Mesendoderm (in vitro differentiated cells): ENCODE results near the gene KLHL29.

Experiments used
- DNase-seq: peaks from one replicate; pipeline ENCODE4 v3.0.0; 2013
- H2AK5ac ChIP-seq: 2 replicates; pipeline ENCODE4 v1.6.1; 2013; ENCODE audit warnings: low read length, inconsistent platforms
- H2BK120ac ChIP-seq: 2 replicates; pipeline ENCODE4 v1.6.1; 2013; ENCODE audit warnings: low read depth, mild to moderate bottlenecking, low read length, moderate library complexity, mixed read lengths
- H2BK15ac ChIP-seq: replicated peaks from 2 replicates; pipeline ENCODE4 v1.6.1; 2013; ENCODE audit warnings: low read depth, mild to moderate bottlenecking, moderate library complexity
- H2BK5ac ChIP-seq: 2 replicates; pipeline ENCODE4 v1.6.1; 2013; ENCODE audit warnings: low read length, inconsistent platforms
- H3K18ac ChIP-seq: 2 replicates; pipeline ENCODE4 v1.6.1; 2013; ENCODE audit warnings: mild to moderate bottlenecking, low read length, mixed read lengths
- H3K23ac ChIP-seq: one replicate; pipeline ENCODE4 v1.6.1; 2013; ENCODE audit warnings: low read length
- H3K27ac ChIP-seq: 2 replicates; pipeline ENCODE4 v1.5.1; 2013; ENCODE audit warnings: low read depth, mild to moderate bottlenecking, inconsistent platforms, low read length, moderate library complexity
- H3K27me3 ChIP-seq: 2 replicates; pipeline ENCODE4 v1.6.1; 2013; ENCODE audit warnings: low read length, control low read depth, mild to moderate bottlenecking, inconsistent platforms; ENCODE audit not compliant: insufficient read depth, poor library complexity
- H3K36me3 ChIP-seq: 2 replicates; pipeline ENCODE4 v1.6.1; 2013; ENCODE audit warnings: low read length, inconsistent platforms; ENCODE audit not compliant: control insufficient read depth, insufficient read depth
- H3K4ac ChIP-seq: one replicate; pipeline ENCODE4 v1.6.1; 2013; ENCODE audit warnings: low read depth, mild to moderate bottlenecking, low read length, moderate library complexity
- H3K4me1 ChIP-seq: 2 replicates; pipeline ENCODE4 v1.6.1; 2013; ENCODE audit warnings: low read depth, low read length, inconsistent platforms; ENCODE audit not compliant: control insufficient read depth
- H3K4me2 ChIP-seq: 2 replicates; pipeline ENCODE4 v1.6.1; 2013; ENCODE audit warnings: low read length
- H3K4me3 ChIP-seq: 2 replicates; pipeline ENCODE4 v1.5.1; 2013; ENCODE audit warnings: mild to moderate bottlenecking, low read length
- H3K56ac ChIP-seq: one replicate; pipeline ENCODE4 v1.6.1; 2013; ENCODE audit warnings: low read length
- H3K79me1 ChIP-seq: 2 replicates; pipeline ENCODE4 v1.6.1; 2013; ENCODE audit warnings: low read length, inconsistent platforms
- H3K79me2 ChIP-seq: 2 replicates; pipeline ENCODE4 v1.6.1; 2013; ENCODE audit warnings: mild to moderate bottlenecking, low read length; ENCODE audit not compliant: control insufficient read depth, insufficient read depth
- H3K9ac ChIP-seq: 2 replicates; pipeline ENCODE4 v1.6.1; 2013; ENCODE audit warnings: low read length, inconsistent platforms
- H4K5ac ChIP-seq: one replicate; pipeline ENCODE4 v1.6.1; 2013; ENCODE audit warnings: low read length
- H4K8ac ChIP-seq: one replicate; pipeline ENCODE4 v1.6.1; 2013; ENCODE audit warnings: low read depth, mild to moderate bottlenecking, control low read depth, low read length, moderate library complexity
- WGBS: extraction: QIAGEN DNeasy Blood & Tissue Kit; methylation state at CpG from one replicate; pipeline ENCODE4 v1.1.7; 2013; ENCODE audit warnings: low lambda C conversion rate, missing lambda C conversion rate; ENCODE audit not compliant: insufficient coverage; ENCODE audit errors: extremely low coverage; 5-methylcytosine and 5-hydroxymethylcytosine counted together

KLHL29 gene

GRCh38 chr2:23425338-23425871 is 40.4 kb downstream of the KLHL29 start:
- no CpG with 5 or more reads among the region's 9 CpGs for WGBS
- no peak overlapping the region for H3K4ac ChIP-seq
- H3K79me1 ChIP-seq, result no peaks in the 10 kb centered on the region
- no peaks in the 10 kb centered on the region for H3K27me3 ChIP-seq
- no peak overlapping the region for H2BK120ac ChIP-seq
- DNase-seq, result peak; percentile 54
- H3K18ac ChIP-seq, result no peak overlapping the region
- no peak overlapping the region for H4K8ac ChIP-seq
- no peak overlapping the region for H2AK5ac ChIP-seq
- no peak overlapping the region for H4K5ac ChIP-seq
- no peak overlapping the region for H2BK15ac ChIP-seq
- H3K36me3 ChIP-seq, result no peaks in the 10 kb centered on the region
- H3K9ac ChIP-seq, result no peak overlapping the region
- H3K4me1 ChIP-seq, result no peaks in the 10 kb centered on the region
- H3K79me2 ChIP-seq, result no peaks in the 10 kb centered on the region
- H2BK5ac ChIP-seq, result no peak overlapping the region
- H3K4me3 ChIP-seq, result no peak overlapping the region
- H3K56ac ChIP-seq, result no peak overlapping the region
- no peak overlapping the region for H3K23ac ChIP-seq
- H3K27ac ChIP-seq, result no peak overlapping the region
- no peak overlapping the region for H3K4me2 ChIP-seq

GRCh38 chr2:23425885-23426262 is 40.9 kb downstream of the KLHL29 start:
- no peak overlapping the region for H2BK120ac ChIP-seq
- no CpG with 5 or more reads among the region's 3 CpGs for WGBS
- H3K27me3 ChIP-seq, result no peaks in the 10 kb centered on the region
- H2BK15ac ChIP-seq, result no peak overlapping the region
- no peak overlapping the region for H3K4me3 ChIP-seq
- H3K79me2 ChIP-seq, result no peaks in the 10 kb centered on the region
- H3K4me2 ChIP-seq, result no peak overlapping the region
- no peak overlapping the region for H2BK5ac ChIP-seq
- H3K56ac ChIP-seq, result no peak overlapping the region
- no peak overlapping the region for H3K4ac ChIP-seq
- H2AK5ac ChIP-seq, result no peak overlapping the region
- no peaks in the 10 kb centered on the region for H3K4me1 ChIP-seq
- H3K27ac ChIP-seq, result no peak overlapping the region
- H4K5ac ChIP-seq, result no peak overlapping the region
- H3K36me3 ChIP-seq, result no peaks in the 10 kb centered on the region
- no peak overlapping the region for H3K18ac ChIP-seq
- no peaks in the 10 kb centered on the region for H3K79me1 ChIP-seq
- H3K23ac ChIP-seq, result no peak overlapping the region
- no peak for DNase-seq
- no peak overlapping the region for H4K8ac ChIP-seq
- no peak overlapping the region for H3K9ac ChIP-seq

GRCh38 chr2:23426263-23426905 is 41.4 kb downstream of the KLHL29 start:
- no peak overlapping the region for H3K23ac ChIP-seq
- no peak overlapping the region for H3K9ac ChIP-seq
- H3K4me1 ChIP-seq, result no peaks in the 10 kb centered on the region
- H3K18ac ChIP-seq, result no peak overlapping the region
- H3K27ac ChIP-seq, result no peak overlapping the region
- no peaks in the 10 kb centered on the region for H3K79me1 ChIP-seq
- no peak overlapping the region for H4K5ac ChIP-seq
- H3K27me3 ChIP-seq, result no peaks in the 10 kb centered on the region
- no peak overlapping the region for H3K4me2 ChIP-seq
- H3K56ac ChIP-seq, result no peak overlapping the region
- no peaks in the 10 kb centered on the region for H3K36me3 ChIP-seq
- no peak overlapping the region for H4K8ac ChIP-seq
- no peak overlapping the region for H2BK5ac ChIP-seq
- no peak overlapping the region for H3K4me3 ChIP-seq
- H2AK5ac ChIP-seq, result no peak overlapping the region
- H2BK15ac ChIP-seq, result no peak overlapping the region
- no peak overlapping the region for H2BK120ac ChIP-seq
- H3K4ac ChIP-seq, result no peak overlapping the region
- DNase-seq, result no peak
- no peaks in the 10 kb centered on the region for H3K79me2 ChIP-seq
- no CpG with 5 or more reads among the region's 12 CpGs for WGBS

GRCh38 chr2:23427350-23427749 is 42.4 kb downstream of the KLHL29 start:
- Histone ChIP-seq H3K4ac (no peak overlapping the region), H2BK5ac (no peak overlapping the region), H2AK5ac (no peak overlapping the region), H3K79me1 (no peaks in the 10 kb centered on the region), H4K5ac (no peak overlapping the region), H3K4me3 (no peak overlapping the region), H3K4me1 (no peaks in the 10 kb centered on the region), H4K8ac (no peak overlapping the region), H3K9ac (no peak overlapping the region), H3K27ac (no peak overlapping the region), H2BK120ac (no peak overlapping the region), H3K4me2 (no peak overlapping the region), H3K23ac (no peak overlapping the region), H3K18ac (no peak overlapping the region), H2BK15ac (no peak overlapping the region), H3K56ac (no peak overlapping the region), H3K36me3 (no peaks in the 10 kb centered on the region), H3K79me2 (no peaks in the 10 kb centered on the region), H3K27me3 (no peaks in the 10 kb centered on the region)
- DNase-seq, result no peak
- WGBS, result no CpG with 5 or more reads among the region's 8 CpGs

- H2BK120ac ChIP-seq, result no peak overlapping the region
- H3K4ac ChIP-seq, result no peak overlapping the region
- H3K36me3 ChIP-seq, result no peaks in the 10 kb centered on the region
- no peak overlapping the region for H4K8ac ChIP-seq
- no peak overlapping the region for H3K4me3 ChIP-seq
- no peak overlapping the region for H3K4me2 ChIP-seq
- no peak for DNase-seq
- H3K79me1 ChIP-seq, result no peaks in the 10 kb centered on the region
- no peak overlapping the region for H3K56ac ChIP-seq
- WGBS, result no CpG with 5 or more reads among the region's 12 CpGs
- no peaks in the 10 kb centered on the region for H3K79me2 ChIP-seq
- no peaks in the 10 kb centered on the region for H3K27me3 ChIP-seq
- H2AK5ac ChIP-seq, result no peak overlapping the region
- H2BK5ac ChIP-seq, result no peak overlapping the region
- no peak overlapping the region for H3K18ac ChIP-seq
- no peak overlapping the region for H3K27ac ChIP-seq
- H3K4me1 ChIP-seq, result no peaks in the 10 kb centered on the region
- H3K23ac ChIP-seq, result no peak overlapping the region
- no peak overlapping the region for H2BK15ac ChIP-seq
- no peak overlapping the region for H4K5ac ChIP-seq
- no peak overlapping the region for H3K9ac ChIP-seq
Observed at GRCh38 chr2:23427976-23428375, 43.0 kb downstream of the KLHL29 start.

- Histone ChIP-seq H4K8ac (no peak overlapping the region), H3K56ac (no peak overlapping the region), H3K27me3 (no peaks in the 10 kb centered on the region), H2AK5ac (no peak overlapping the region), H3K4me3 (no peak overlapping the region), H3K79me1 (no peaks in the 10 kb centered on the region), H3K23ac (no peak overlapping the region), H3K4me2 (no peak overlapping the region), H2BK15ac (no peak overlapping the region), H3K36me3 (no peaks in the 10 kb centered on the region), H3K27ac (no peak overlapping the region), H2BK5ac (no peak overlapping the region), H2BK120ac (no peak overlapping the region), H4K5ac (no peak overlapping the region), H3K79me2 (no peaks in the 10 kb centered on the region), H3K18ac (no peak overlapping the region), H3K4me1 (no peaks in the 10 kb centered on the region), H3K9ac (no peak overlapping the region), H3K4ac (no peak overlapping the region)
- WGBS, result no CpG with 5 or more reads among the region's 6 CpGs
- no peak for DNase-seq
Observed at GRCh38 chr2:23429036-23429435, 44.1 kb downstream of the KLHL29 start.
